Myocyte (in vitro differentiated cells): Measurements from ENCODE around the gene GSX2. TPM values are rescaled to one million over a fixed set of nuclear protein-coding genes. Genes with fewer than 3 reads are reported as not detected.

Source experiments
- total RNA-seq: library from RNA; depleted of rRNA; stranded (reverse); fragments of >200 nt; gene quantifications from 2 replicates; pipeline ENCODE4 v1.2.3, GENCODE V29; 2014

GSX2 gene
- total RNA-seq, 1 donor from 2014 or later = not detected

Other genes with a start within 250 kb of the GSX2 start
- gene CHIC2, start 35.6 kb upstream of the GSX2 start, total RNA-seq = 31.3 and 43.7 TPM in 2 replicates
- gene PDGFRA, start 129.1 kb downstream of the GSX2 start, total RNA-seq = 2.1 and 4.3 TPM in 2 replicates